K562 (cell line): ENCODE measurements around the gene NHSL2. TPM values are rescaled to one million over a fixed set of nuclear protein-coding genes. Genes with fewer than 3 reads are reported as not detected.

Experiments
- ATAC-seq: fragments of 200-7000 bp; cut with Tn5 transposase; 3 replicates; pipeline ENCODE4 v1.9.1; 2020; ENCODE audit warnings: moderate library complexity
- BruUV-seq: library from RNA; stranded (reverse); fragments of 400-500 nt; replicated peaks from 2 replicates; lab custom pipeline; 2021; lab: Mats Ljungman, UMichigan
- CTCF ChIA-PET: fragments of 300-600 bp; formaldehyde crosslinking; extraction: SDS; loops from one replicate; lab custom pipeline; 2021; ENCODE audit warnings: low intra/inter-chr PET ratio; lab: Yijun Ruan, JAX
- POLR2A ChIA-PET: fragments of 300-600, 350-650 bp; sonication (Branson Sonifier 250); formaldehyde crosslinking; extraction: SDS; loops from one replicate; lab custom pipeline; 2021; ENCODE audit warnings: antibody characterized with exemption, inconsistent platforms; lab: Yijun Ruan, JAX
- DNase-seq, 4 experiments: peaks; one replicate each; pipeline versions ENCODE4 v3.0.0 to v3.0.0-alpha.2; 2011 to 2018; ENCODE audit warnings: low spot score in 3 of 4, mixed read lengths in 3 of 4; ENCODE audit errors: extremely low read depth in 1 of 4
- FAIRE-seq: peaks from 2 replicates; lab custom pipeline; 2011; peaks lifted over from hg19 to GRCh38; lab: Jason Lieb, UNC
- H2AFZ ChIP-seq: 2 replicates; pipeline ENCODE4 v1.6.0; 2011; ENCODE audit warnings: low read depth, low read length, control low read depth, inconsistent platforms
- H3K27ac ChIP-seq: fragments of 200-600 bp; 3 replicates; pipeline ENCODE4 v1.8.0; 2011; ENCODE audit warnings: low read depth, mild to moderate bottlenecking, control low read depth, inconsistent platforms, low read length, moderate library complexity, mixed read lengths; ENCODE audit errors: extremely low read depth
- H3K27me3 ChIP-seq, 2 experiments: fragments of 300-600 bp in 1 of 2; 2 replicates in 1 of 2; 3 replicates in 1 of 2; pipeline versions ENCODE4 v1.6.0 to v1.8.0; 2011; ENCODE audit warnings: inconsistent platforms in 2 of 2, low read length in 2 of 2, mild to moderate bottlenecking in 1 of 2, mixed read lengths in 1 of 2, moderate library complexity in 1 of 2; ENCODE audit not compliant: control insufficient read depth in 2 of 2, insufficient read depth in 2 of 2
- H3K36me3 ChIP-seq: fragments of 300-600 bp; 3 replicates; pipeline ENCODE4 v1.8.0; 2011; ENCODE audit warnings: mild to moderate bottlenecking, low read length, inconsistent platforms; ENCODE audit not compliant: control insufficient read depth, insufficient read depth
- H3K4me1 ChIP-seq, 2 experiments: fragments of 200-600 bp in 1 of 2; replicated peaks in 1 of 2; 2 replicates in 1 of 2; 3 replicates in 1 of 2; pipeline versions ENCODE4 v1.5.1 to v1.8.0; 2011; ENCODE audit warnings: inconsistent platforms in 2 of 2, low read length in 2 of 2, mild to moderate bottlenecking in 1 of 2, mixed read lengths in 1 of 2, moderate library complexity in 1 of 2; ENCODE audit not compliant: control insufficient read depth in 2 of 2, insufficient read depth in 2 of 2
- H3K4me2 ChIP-seq: 2 replicates; pipeline ENCODE4 v1.6.1; 2011; ENCODE audit warnings: low read length, control low read depth, inconsistent platforms, mixed read lengths; ENCODE audit not compliant: insufficient read depth
- H3K4me3 ChIP-seq: fragments of 200-600 bp; sonication (generic), shearing (Covaris generic); 2 replicates; pipeline ENCODE4 v1.5.1; 2016; ENCODE audit warnings: control low read depth, inconsistent platforms
- H3K79me2 ChIP-seq: fragments of 200-600 bp; 3 replicates; pipeline ENCODE4 v1.8.0; 2011; ENCODE audit warnings: low read length, inconsistent platforms; ENCODE audit not compliant: control insufficient read depth, insufficient read depth
- H3K9ac ChIP-seq, 2 experiments: 2 replicates each; pipeline versions ENCODE4 v1.6.0 to v1.6.1; 2011; ENCODE audit warnings: low read depth in 2 of 2, low read length in 2 of 2, control low read depth in 1 of 2, inconsistent platforms in 1 of 2, mild to moderate bottlenecking in 1 of 2, mixed read lengths in 1 of 2; ENCODE audit not compliant: insufficient read depth in 1 of 2
- H3K9me1 ChIP-seq: one replicate; pipeline ENCODE4 v1.6.0; 2011; ENCODE audit warnings: inconsistent platforms, mild to moderate bottlenecking, low read length, moderate library complexity; ENCODE audit not compliant: control insufficient read depth, insufficient read depth
- H3K9me3 ChIP-seq: replicated peaks from 2 replicates; pipeline ENCODE4 v1.5.1; 2011; ENCODE audit warnings: low read depth, low read length, inconsistent platforms; ENCODE audit not compliant: control insufficient read depth, insufficient read depth
- H4K20me1 ChIP-seq: replicated peaks from 2 replicates; pipeline ENCODE4 v1.6.1; 2011; ENCODE audit warnings: low read length, inconsistent platforms, mixed read lengths; ENCODE audit not compliant: control insufficient read depth, insufficient read depth
- ARNT ChIP-seq, 2 experiments: fragments of 450-650 bp; IDR thresholded peaks; 2 replicates each; pipeline ENCODE4 v1.6.1; 2016; ENCODE audit warnings: mild to moderate bottlenecking in 1 of 2
- ATF1 ChIP-seq, 2 experiments: fragments of 450-650 bp in 1 of 2; IDR thresholded peaks; 2 replicates each; pipeline ENCODE4 v1.6.1; 2016; ENCODE audit warnings: missing compliant biosample characterization in 1 of 2, missing genetic modification characterization in 1 of 2
- ETV1 ChIP-seq: fragments of 450-650 bp; conservative IDR thresholded peaks from 2 replicates; pipeline ENCODE4 v1.6.1; 2016; ENCODE audit warnings: missing genetic modification characterization, control low read depth, low read depth, missing compliant biosample characterization
- ETV6 ChIP-seq, 3 experiments: fragments of 150-350 bp in 1 of 3; sonication (generic) in 1 of 3; formaldehyde crosslinking in 1 of 3; IDR thresholded peaks; 2 replicates each; pipeline versions ENCODE4 v1.6.1 to v1.8.0; 2014 to 2022; ENCODE audit warnings: borderline replicate concordance in 2 of 3, low read depth in 2 of 3, antibody characterized with exemption in 1 of 3, low read length in 1 of 3, mild to moderate bottlenecking in 1 of 3, missing genetic modification reagents in 1 of 3
- GTF2F1 ChIP-seq: IDR thresholded peaks from 2 replicates; pipeline ENCODE4 v1.6.1; 2011; ENCODE audit warnings: low read depth, low read length, improper control_type of control experiment
- HNRNPLL ChIP-seq: fragments of 200-400 bp; formaldehyde crosslinking; IDR thresholded peaks from 2 replicates; pipeline ENCODE4 v1.6.1; 2017; ENCODE audit warnings: low read length, low read depth, mild to moderate bottlenecking; ENCODE audit not compliant: poor library complexity, severe bottlenecking
- KLF16 ChIP-seq: IDR thresholded peaks from 2 replicates; pipeline ENCODE4 v1.6.1; 2016; ENCODE audit warnings: antibody characterized with exemption
- NCOA4 ChIP-seq: fragments of 450-650 bp; IDR thresholded peaks from 2 replicates; pipeline ENCODE4 v1.6.1; 2018; ENCODE audit warnings: mild to moderate bottlenecking; ENCODE audit not compliant: partially characterized antibody
- SFPQ ChIP-seq: fragments of 200-400 bp; formaldehyde crosslinking; IDR thresholded peaks from 2 replicates; pipeline ENCODE4 v1.6.1; 2017; ENCODE audit warnings: mild to moderate bottlenecking, low read depth, low read length, moderate library complexity
- UBTF ChIP-seq, 2 experiments: IDR thresholded peaks; 2 replicates each; pipeline ENCODE4 v1.6.1; 2012; ENCODE audit warnings: improper control_type of control experiment in 2 of 2, low read depth in 2 of 2, low read length in 2 of 2, borderline replicate concordance in 1 of 2
- YY1 ChIP-seq, 3 experiments: IDR thresholded peaks; 2 replicates each; pipeline ENCODE4 v1.6.1; 2011; ENCODE audit warnings: low read length in 2 of 3, mild to moderate bottlenecking in 2 of 3, moderate library complexity in 2 of 3, borderline replicate concordance in 1 of 3, control low read depth in 1 of 3, low read depth in 1 of 3; ENCODE audit not compliant: insufficient read depth in 3 of 3, insufficient replicate concordance in 2 of 3, control insufficient read depth in 1 of 3, insufficient read length in 1 of 3; ENCODE audit errors: extremely low read depth in 1 of 3
- ZNF830 ChIP-seq: fragments of 250-450 bp; sonication (Bioruptor Pico); IDR thresholded peaks from 2 replicates; pipeline ENCODE4 v1.5.0; 2021; ENCODE audit warnings: mild to moderate bottlenecking
- WGBS: fragments of 100-300 bp; shearing (Covaris generic); methylation state at CpG from one replicate; pipeline ENCODE4 v1.1.6; 2016; ENCODE audit warnings: low coverage, mixed read lengths; ENCODE audit not compliant: insufficient coverage; ENCODE audit errors: missing lambda C conversion rate; 5-methylcytosine and 5-hydroxymethylcytosine counted together
- in situ Hi-C: fragments of 300-500 bp; cut with MboI; formaldehyde crosslinking; loops from 4 replicates; pipeline ENCODE4 v1.15.0; 2018; ENCODE audit warnings: inconsistent platforms, mixed read lengths
- intact Hi-C: fragments of 100-400 bp; cut with micrococcal nuclease; formaldehyde crosslinking; loops from 2 replicates; pipeline ENCODE4 v1.14.2; 2022
- polyA plus RNA-seq, 8 experiments: library from polyadenylated mRNA; depleted of rRNA in 4 of 8; stranded (reverse) in 5 of 8; unstranded in 3 of 8; fragments of >200 nt; fragmentation: Nextera tagmentation in 2 of 8; fragmentation: Illumina TruSeq in 1 of 8; extraction: Ambion mirVana in 2 of 8; extraction: Trizol in 1 of 8; gene quantifications; 2 replicates each; pipeline versions ENCODE4 v1.2.1 to v1.2.3, GENCODE V29; 2011 to 2014; ENCODE audit warnings: inconsistent platforms in 1 of 8, missing spikeins in 1 of 8
- total RNA-seq, 7 experiments: library from RNA; depleted of rRNA in 6 of 7; stranded (reverse); fragments of >200 nt in 6 of 7; fragmentation: Illumina TruSeq in 2 of 7; extraction: Trizol in 2 of 7; gene quantifications; 2 replicates each; pipeline versions ENCODE4 v1.2.1 to v1.2.3, GENCODE V29; 2011 to 2021; ENCODE audit warnings: low replicate concordance in 1 of 7

Gene NHSL2
- total and polyA plus RNA-seq, 9 of the 15 experiments (the other 6 are each of a cell fraction or from before 2014, with no cell fraction given), result 0.02 TPM; not detected in 8

GRCh38 chrX:72037601-72038000, 127.0 kb downstream of the NHSL2 start (continued):
- no peak for TF ChIP-seq YY1 (IDR thresholded peaks at IDR 0.05; ENCODE audit: borderline replicate concordance in 1 of 3, control insufficient read depth in 1 of 3, extremely low read depth in 1 of 3, insufficient read depth in 3 of 3, insufficient read length in 1 of 3, insufficient replicate concordance in 2 of 3, low read depth in 1 of 3, low read length in 2 of 3)
- no peak for TF ChIP-seq NCOA4
- TF ChIP-seq ETV6 (IDR thresholded peaks at IDR 0.05; ENCODE audit: borderline replicate concordance in 1 of 2, low read depth in 2 of 2, low read length in 1 of 2), result no peak
- no peak for TF ChIP-seq ETV6 (CRISPR knock-in tag; IDR thresholded peaks at IDR 0.05; ENCODE audit: borderline replicate concordance)
- no peak for TF ChIP-seq GTF2F1
- TF ChIP-seq ATF1 (CRISPR knock-in tag; IDR thresholded peaks at IDR 0.05), result no peak
- TF ChIP-seq ATF1 (tag; IDR thresholded peaks at IDR 0.05), result no peak
- TF ChIP-seq UBTF (IDR thresholded peaks at IDR 0.05; ENCODE audit: borderline replicate concordance in 1 of 2, low read depth in 2 of 2, low read length in 2 of 2), result no peak
- TF ChIP-seq ARNT (IDR thresholded peaks at IDR 0.05), result no peak

GRCh38 chrX:72038016-72038415, 127.4 kb downstream of the NHSL2 start:
- CTCF ChIA-PET, result no interaction called here

More at GRCh38 chrX:72038016-72038415, 127.4 kb downstream of the NHSL2 start:
- no peaks in the 10 kb centered on the region; the same call in 1 of the 2 replicates for H4K20me1 ChIP-seq
- POLR2A ChIA-PET, result no interaction called here
- TF ChIP-seq SFPQ, result no peak
- TF ChIP-seq ZNF830, result no peak
- TF ChIP-seq ETV1, result no peak
- no peak for TF ChIP-seq UBTF (IDR thresholded peaks at IDR 0.05; ENCODE audit: borderline replicate concordance in 1 of 2, low read depth in 2 of 2, low read length in 2 of 2)
- no peak for TF ChIP-seq KLF16
- TF ChIP-seq HNRNPLL, result no peak
- H3K27ac ChIP-seq, result no peak overlapping the region
- no peak overlapping the region for H3K4me2 ChIP-seq
- 0% methylated on average over 4 of the region's 4 CpGs for WGBS
- H2AFZ ChIP-seq, result no peak overlapping the region
- DNase-seq (no peak), ATAC-seq (no peak), FAIRE-seq (no peak)
- intact Hi-C loops, result no loop called here
- no peaks in the 10 kb centered on the region for H3K36me3 ChIP-seq
- no peaks in the 10 kb centered on the region for H3K79me2 ChIP-seq
- H3K9me3 ChIP-seq, result no peaks in the 10 kb centered on the region
- no peak overlapping the region for H3K4me3 ChIP-seq
- in situ Hi-C loops, result no loop called here
- H3K27me3 ChIP-seq, result peaks cover 0 to 21% of the 10 kb centered on the region in 2 experiments; a peak in 2 of 5 replicates
- BruUV-seq, result no TSS peak
- no peaks in the 10 kb centered on the region for H3K4me1 ChIP-seq
- no peaks in the 10 kb centered on the region for H3K9me1 ChIP-seq
- H3K9ac ChIP-seq, result no peak overlapping the region
